HG02938 (cell line): Measurements from ENCODE around the gene ROR1.

Source experiments
- ATAC-seq: cut with Tn5 transposase; IDR thresholded peaks from one replicate; pipeline ENCODE4 v1.9.1; 2021; ENCODE audit warnings: mild to moderate bottlenecking, moderate library complexity; ENCODE audit not compliant: unreplicated experiment

The ROR1 gene

DNA sequence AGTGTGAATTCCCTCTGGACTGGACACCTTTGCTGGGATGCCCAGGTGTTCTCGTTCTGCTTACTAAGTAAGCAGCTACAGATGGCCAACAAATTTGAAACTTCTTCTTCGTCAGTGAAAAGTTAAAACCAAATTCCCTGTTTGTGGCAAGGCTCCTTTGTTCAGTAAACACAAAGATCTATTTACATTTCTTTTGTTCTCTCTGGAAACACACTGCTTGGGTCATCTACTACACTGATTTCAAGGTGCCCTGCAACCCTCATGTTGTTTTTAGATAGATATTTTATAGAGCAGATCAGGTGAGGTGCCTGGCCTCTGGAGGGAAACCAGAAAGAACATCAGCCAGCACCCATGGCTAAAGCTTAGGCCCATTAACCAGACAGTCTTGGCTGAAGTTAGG lies 272.4 kb downstream of the ROR1 start:
- no peak for ATAC-seq

DNA sequence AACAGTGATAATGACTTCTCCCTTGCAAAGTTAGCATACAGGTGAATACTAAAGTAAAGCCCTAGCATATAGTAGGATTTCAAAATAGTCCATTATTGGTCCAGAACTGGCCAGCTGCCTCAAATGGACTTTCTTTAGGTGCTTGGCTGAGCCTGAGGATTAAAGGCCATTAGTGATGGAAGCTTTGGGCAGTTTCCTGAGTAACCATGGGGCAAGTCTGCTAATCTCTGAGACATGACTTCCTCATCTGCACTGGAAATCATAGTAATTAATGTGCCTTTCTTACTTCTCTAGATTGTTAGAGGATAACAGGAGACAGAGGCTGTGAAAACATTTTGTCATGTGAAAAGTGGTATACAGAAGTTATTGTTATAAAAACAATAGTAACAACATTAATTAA lies 273.1 kb downstream of the ROR1 start:
- ATAC-seq, result no peak

DNA sequence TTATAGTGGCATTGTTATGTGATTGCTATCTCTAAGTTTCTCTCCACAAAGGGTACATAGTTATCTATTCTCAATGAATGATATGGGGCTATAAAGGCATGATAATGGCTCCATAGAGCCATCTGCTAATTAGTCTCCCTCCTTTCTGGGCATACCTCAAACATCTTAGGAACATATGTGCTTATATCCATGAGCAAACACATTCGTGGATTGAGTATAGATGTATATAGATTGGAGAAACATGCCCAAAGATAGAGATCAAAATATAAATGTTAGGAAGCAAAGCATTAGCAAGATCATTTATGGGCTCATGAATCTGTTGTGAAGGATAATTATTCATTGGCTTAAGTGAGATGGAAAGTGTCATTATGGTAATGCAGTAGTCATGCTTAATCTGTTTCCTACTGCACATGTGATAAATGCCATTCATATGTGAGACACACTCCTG lies 273.8 kb downstream of the ROR1 start:
- no peak for ATAC-seq

DNA sequence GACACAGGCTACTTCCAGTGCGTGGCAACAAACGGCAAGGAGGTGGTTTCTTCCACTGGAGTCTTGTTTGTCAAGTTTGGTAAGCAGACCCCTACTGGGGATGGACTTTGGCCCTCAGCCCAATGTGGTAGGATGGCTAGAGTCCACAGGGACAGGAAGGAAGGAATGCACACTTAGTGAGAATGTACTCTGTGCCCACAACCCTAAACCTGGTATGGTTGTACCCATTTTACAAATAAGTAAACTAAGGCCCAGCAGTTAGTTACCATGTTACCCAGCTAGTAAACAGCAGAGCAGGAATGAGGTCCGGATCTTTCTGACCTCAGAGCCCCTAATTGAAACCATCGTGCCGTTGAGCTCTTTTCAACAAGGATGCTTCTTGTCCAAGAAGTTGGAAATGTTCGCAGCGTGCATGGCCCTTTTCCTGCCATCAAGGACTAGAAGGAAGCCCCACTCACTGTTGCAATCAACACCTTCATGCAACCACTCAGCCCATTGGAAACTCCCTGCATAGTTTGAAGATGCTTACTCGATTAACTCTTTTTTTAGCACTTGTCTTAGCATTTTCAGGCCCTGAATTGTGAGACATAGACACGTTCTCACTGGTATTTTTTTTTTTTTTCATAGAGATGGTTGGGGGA lies 276.2 kb downstream of the ROR1 start:
- no peak for ATAC-seq

DNA sequence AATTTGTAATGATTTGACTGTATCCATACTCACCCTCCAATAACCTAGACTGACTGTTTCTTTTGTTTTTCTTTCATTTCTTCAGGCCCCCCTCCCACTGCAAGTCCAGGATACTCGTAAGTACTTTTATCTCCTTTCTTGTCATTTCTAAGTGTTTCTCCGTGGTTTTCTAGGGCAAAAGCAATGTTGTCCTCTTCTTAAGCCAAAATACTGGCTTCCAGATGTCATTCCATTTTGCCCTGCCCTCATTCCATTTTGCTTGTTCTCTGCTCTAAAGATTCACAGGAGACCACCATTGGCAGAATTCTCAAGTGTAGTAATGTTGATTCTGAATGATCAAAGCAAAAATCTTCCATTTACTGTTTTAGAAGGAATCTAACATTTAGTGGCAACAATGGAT lies 276.8 kb downstream of the ROR1 start:
- no peak for ATAC-seq

DNA sequence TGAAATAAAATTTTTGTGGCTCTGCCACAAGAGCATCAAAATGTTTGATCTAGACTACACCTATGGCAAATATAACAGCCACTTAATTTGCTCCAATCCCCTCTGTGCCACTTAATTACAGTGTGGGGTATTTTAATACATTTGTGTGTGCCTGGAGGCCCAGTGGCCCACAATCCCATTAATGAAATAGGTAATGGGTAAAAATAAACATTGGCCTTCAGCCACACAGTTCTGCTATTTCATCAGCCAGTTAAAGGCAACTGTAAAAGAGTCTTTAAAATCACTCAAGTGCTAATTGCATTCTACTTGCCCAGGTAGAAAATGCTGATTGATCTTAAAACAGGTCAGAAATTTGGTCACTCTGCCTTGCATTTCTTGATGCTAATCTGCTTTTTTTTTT lies 278.0 kb downstream of the ROR1 start:
- no peak for ATAC-seq

DNA sequence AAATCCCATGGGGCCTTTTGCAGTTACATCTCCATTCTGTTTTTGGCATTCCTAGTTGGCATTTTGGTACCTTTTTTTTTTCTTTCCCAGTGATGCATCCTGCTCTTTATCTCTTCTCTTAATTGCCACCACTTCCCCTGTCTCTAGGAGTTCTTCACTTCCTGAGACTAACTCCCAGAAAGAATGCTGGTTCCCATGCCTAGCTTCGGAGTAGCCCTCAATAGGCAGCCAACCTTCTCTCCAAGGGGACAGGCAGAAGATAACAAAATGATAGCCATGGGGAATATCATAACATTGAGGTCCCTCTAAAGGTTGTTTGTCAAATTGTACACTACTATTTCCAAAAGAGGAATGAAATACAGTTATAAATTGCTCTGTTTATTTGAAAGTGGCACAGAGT lies 279.0 kb downstream of the ROR1 start:
- ATAC-seq, result no peak

DNA sequence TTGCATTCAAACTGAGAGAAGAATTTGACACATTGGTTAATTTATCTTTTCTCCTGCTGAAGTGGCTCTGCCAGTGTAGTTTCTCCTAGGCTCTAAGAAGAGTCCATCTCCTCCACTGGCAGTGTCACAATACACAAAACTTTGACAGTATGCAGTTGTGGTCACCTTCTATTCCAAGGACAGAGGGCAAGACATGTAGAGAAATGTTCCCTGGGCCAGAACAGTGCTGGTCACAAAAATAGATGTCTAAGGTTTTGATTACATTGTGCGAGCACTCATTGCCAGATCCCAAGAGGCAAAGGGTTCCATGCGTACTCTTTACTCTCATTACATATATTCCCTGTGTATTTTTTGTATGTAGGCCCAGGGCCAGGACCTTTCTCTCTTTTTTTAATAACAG lies 281.5 kb downstream of the ROR1 start:
- no peak for ATAC-seq

DNA sequence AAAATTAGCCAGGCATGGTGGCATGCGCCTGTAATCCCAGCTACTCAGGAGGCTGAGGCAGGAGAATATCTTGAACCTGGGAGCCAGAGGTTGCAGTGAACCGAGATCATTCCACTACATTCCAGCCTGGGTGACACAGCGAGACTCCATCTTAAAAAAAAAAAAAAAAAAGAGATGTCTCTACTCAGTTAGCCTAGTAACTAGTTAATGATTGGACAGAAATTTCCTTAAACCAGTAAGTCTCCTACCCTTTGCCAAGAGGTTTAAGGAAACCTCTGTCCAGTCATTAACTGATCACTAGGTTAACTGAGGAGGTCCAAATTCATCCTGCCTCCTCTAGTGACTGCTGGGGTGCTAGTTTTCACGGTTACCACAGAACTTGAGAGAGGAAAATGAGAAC lies 285.7 kb downstream of the ROR1 start:
- ATAC-seq, result no peak

DNA sequence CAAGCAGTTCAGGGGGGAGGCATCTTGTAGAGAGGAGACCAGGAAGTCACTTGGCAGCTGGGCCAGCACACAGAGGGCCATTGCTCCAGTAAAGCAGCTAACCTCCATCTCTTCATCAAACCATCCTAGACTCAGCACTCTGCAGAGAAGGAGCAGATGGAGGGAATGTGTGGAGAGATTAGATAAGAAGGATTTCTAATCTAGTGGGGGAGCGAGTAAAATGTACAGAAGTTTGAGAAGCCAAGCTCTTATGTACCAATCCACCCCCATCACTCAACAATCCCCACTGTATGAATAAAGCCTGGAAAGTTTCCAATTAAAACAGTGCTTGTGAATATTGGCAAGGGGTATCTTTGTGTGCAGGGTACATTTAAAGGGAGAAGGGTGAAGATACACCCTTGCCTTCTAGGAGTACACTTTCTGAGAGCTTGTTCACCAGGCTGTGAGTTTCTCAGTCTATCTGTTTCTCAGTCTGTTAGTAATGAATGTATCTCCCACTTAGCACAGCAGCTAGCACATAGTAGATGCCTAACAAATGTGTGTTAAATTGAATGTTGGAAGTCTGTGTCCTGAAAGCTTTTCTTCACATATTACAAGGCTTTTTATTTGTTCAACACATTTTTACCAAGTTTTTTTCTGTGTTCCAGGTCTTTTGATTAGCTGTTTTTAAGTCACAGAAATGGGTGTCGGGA lies 286.9 kb downstream of the ROR1 start:
- ATAC-seq, result no peak

DNA sequence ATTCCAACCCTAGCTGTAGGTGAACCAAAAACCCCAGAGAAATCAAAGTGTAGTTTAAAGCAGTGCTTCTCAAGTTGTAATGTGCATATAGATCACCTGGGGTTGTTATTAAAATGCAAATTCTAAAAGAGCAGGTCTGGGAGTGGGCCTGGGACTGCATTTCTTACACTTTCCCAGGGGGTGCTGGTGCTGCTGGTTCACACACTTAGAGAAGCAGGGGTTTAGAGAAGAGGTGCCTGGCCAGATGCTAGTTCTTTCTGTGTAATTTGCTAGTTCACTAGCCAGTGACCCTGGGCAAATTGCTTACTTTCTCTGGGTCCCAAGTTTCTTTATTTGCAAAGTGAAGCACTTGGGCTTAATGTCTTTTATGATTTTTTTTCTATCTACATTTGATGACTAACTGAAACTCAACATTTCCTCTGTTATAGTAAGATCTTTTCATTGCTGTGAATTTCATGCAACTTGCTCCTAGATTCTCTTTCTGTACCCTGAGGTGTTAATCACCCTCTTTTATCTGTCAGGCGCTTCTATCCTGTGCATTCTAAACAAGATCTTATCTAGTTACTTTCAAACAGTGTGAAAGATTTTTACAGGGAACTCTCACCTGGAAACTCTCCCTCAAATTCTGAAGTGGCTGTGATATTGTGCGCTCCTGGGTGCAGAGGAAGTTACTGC lies 287.8 kb downstream of the ROR1 start:
- ATAC-seq, result no peak

DNA sequence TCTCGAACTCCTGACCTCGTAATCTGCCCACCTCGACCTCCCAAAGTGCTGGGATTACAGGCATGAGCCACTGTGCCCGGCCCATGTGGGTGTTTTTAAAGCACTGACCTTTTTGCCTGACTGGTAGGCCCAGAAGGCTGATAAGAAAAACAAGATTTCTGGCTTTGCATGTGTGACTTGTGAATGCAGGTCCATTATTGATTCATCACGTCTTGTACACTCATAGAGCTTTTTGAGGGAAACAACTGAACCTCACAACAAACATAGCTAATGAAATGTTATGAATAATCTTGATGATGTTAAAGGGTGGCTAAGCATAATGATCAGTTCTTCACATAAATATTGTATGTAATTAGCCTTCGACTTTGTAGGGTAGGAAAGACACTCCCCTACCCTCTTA lies 288.7 kb downstream of the ROR1 start:
- ATAC-seq, result no peak

DNA sequence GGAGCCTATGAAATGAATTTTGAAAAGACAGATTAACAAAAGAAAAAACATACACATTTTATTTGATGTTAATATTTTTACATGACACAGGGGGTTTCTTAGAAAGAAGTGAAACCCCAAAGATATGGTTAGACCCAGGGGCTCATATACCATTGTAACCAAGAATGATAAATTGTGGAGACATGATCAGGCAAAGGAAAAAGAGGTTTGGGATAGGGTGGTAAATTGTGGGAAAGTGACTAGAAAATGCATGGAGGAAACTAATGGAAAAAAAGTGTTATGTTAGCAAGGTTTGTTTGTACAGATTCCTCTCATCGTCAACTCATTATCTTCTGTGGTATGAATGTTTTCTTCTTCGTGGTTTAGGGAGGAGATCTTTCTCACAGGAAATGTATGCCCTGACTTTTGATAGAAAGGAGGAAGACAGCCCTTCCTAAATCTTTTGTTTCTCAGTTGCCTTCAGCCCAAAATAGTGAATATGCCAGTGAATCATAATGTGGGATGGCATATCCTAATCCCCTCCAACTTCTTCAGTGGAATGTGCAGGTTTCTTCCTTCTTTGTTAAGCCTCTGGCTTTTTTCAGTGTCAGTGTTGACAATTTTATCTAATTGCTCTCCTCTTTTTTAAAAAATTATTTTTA lies 289.2 kb downstream of the ROR1 start:
- ATAC-seq, result no peak

DNA sequence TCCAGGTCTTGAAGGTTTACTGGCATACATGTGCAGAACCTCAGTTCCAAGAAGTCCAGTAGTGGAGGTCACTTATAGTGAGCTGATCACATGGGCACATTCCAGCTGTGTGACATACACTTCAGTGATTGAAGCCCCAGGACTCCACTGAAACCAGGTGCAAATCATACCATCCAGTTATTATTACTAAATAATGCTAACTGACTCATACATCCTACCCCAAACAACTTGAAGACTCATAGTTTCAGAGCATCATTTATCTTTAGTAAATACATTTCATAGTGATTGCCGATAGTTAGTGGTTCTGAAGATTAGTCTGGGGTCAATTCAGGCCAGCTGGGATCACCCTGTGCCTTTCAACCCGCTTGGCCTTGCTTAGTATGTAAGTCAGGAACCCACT lies 291.8 kb downstream of the ROR1 start:
- no peak for ATAC-seq

DNA sequence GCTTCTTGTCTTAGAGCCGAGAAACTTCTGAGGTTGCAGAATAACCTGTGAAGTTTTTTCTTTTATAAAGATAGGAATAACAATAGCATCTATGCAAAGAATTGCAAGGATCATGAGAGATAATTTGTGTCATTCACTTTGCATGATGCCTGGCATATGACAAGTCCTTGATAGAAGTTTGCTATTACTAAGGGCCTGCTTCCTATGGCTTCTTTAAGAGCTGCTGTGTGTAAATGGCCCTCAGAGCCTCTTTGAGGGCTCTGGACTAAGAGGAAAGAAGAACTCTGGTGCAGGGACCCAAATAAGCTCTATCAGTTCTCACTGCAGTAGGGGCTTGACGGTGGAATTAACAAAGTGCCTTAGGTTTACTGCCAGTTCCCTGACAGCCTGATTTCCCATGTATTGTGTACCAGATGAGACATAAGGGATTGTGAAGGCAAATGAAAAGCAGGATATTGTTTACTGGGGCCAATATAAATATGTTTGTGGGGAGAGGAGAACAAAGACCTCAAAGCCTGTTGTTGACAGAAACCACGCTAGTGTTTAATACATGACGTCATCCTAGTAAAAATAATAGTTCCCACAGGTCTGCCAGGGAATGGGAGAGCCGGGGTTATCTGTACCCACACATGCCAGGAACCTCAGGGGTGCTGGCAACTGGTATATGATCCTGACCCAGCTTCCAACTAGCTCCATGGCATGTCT lies 298.4 kb downstream of the ROR1 start:
- no peak for ATAC-seq

DNA sequence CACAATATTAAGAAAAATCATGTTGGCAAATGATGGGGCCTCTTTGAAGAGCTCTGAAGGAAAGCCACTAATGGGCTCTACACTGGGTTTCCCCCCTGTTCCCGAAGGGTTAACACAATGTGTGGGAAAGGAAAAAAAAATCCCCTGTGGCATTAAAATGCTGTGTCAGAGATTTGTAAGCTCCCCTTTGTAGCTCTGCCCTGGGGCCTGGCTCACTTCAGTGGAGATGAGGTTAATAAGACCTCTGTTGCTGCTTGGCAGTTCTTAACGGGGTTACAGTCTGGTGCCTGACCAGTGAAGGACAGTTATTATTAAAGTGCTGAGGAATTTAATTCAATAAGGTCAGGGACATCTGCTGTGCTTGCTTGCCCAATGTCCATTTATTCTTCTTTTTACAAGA lies 299.9 kb downstream of the ROR1 start:
- no peak for ATAC-seq

DNA sequence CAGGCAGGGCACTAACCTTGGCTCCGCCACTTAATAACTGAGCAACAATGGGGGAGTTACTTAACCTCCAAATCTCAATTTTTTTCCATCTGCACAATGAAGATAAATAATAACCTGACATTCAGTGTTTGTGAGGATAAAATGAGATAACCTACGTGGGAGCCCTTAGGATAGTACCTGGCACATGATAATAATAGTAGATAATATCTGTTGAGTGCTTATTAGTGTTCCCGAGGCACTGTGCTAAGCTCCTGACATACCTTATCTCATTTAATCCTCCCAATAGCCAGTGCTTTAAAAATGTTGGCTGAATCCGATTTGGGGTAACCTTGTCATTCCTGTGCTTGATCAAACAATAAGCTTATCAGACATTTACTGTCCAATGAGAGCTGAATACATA lies 300.9 kb downstream of the ROR1 start:
- no peak for ATAC-seq

DNA sequence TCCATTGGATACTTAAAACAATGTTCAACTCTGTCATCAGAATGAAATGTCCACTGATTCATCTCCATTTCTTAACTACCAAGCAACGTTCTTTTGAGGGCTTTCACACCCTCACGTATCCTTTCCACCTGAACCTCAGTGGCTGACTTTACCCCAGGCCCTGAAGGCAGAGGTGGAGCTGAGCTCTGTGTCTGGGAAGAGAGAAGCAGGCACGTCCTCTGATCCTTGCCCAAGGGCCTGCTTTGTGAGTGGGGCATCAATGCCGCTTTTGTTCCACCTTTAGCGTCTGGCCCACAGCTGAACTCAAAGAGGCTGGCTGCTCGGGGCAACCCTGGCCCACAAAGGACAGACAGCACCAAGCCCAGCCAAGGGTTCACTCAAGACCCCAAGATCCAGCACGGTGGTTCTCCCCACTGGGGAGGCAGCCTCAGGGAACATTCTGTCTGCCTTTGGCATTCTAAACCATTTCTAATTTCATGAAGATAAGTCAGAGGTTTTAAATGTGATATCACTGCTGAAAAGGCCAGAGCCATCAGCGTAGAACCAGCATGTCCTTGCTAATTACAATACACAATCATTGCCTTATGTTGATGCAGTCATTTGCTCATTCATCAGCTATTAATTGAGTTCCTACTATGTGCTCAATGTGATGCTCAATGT lies 303.6 kb downstream of the ROR1 start:
- no peak for ATAC-seq

DNA sequence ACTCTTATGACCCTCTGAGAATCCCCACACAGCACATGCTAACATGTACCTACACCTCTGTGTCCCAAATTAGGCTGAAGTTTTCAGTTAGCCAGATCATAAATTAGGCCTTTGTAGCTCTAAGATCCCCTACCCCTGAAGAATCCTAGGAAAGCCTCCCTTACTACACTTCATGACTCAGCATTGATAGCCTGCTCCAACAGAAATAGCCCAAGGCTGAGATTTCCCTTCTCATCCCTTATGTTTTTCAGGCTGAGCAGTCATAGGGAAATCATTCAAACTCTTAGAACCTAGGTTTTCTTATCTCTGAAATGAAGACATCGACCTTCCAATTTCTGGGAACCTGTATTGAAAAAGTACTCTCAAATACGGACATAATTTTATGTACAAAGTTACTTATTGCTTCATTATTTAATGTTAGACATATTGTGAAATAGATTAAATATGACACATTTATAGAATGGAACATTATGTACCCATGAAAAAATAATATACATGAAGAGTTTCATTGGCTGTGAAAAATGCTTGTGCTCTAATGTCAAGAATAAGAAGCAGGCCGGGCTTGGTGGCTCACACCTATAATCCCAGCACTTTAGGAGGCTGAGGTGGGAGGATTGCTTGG lies 307.2 kb downstream of the ROR1 start:
- no peak for ATAC-seq

DNA sequence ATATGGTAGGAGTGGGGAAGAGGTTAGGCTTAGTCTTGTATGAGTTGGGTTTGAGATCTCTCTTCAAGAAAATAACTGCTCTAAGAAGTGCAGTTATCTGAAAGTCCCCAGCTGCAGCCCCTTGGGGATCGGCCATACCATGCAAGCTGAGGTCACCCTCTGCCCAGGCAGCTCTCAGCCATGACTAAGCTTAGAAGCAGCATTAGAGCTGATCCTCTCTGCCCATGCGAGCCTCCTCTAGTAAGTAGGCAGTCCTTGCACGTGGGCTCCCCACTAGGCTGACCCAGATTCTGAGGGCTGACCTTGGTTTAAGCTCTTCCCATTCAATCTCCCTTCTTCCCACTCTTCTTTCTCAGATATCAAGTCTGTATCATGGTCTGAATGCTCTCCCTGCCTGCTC lies 308.6 kb downstream of the ROR1 start:
- ATAC-seq, result no peak
